MG63 (cell line): ENCODE measurements around the gene POLR2I. TPM values are rescaled to one million over a fixed set of nuclear protein-coding genes. Genes with fewer than 3 reads are reported as not detected.

Experiments
- DNase-seq: peaks from one replicate; pipeline ENCODE4 v3.0.0-alpha.2; 2020
- H3K27me3 ChIP-seq: fragments of 250-450 bp; sonication (Bioruptor Pico); 2 replicates; pipeline ENCODE4 v1.5.1; 2020; ENCODE audit warnings: mild to moderate bottlenecking, moderate library complexity
- H3K36me3 ChIP-seq: fragments of 250-450 bp; sonication (Bioruptor Pico); 2 replicates; pipeline ENCODE4 v1.5.1; 2020; ENCODE audit warnings: mild to moderate bottlenecking, moderate library complexity
- H3K4me3 ChIP-seq: fragments of 250-450 bp; sonication (Bioruptor Pico); 2 replicates; pipeline ENCODE4 v1.5.1; 2020; ENCODE audit warnings: mild to moderate bottlenecking, moderate library complexity
- H3K9me3 ChIP-seq: fragments of 250-450 bp; sonication (Bioruptor Pico); 2 replicates; pipeline ENCODE4 v1.5.1; 2020; ENCODE audit warnings: mild to moderate bottlenecking, moderate library complexity
- total RNA-seq: library from RNA; depleted of rRNA; stranded (reverse); fragments of >200 nt; shearing (Covaris generic); gene quantifications from 2 replicates; pipeline ENCODE4 v1.2.3, GENCODE V29; 2014; ENCODE audit warnings: low replicate concordance

The POLR2I gene
- total RNA-seq, 1 experiment from 2014 or later: 94.2 TPM

DNA sequence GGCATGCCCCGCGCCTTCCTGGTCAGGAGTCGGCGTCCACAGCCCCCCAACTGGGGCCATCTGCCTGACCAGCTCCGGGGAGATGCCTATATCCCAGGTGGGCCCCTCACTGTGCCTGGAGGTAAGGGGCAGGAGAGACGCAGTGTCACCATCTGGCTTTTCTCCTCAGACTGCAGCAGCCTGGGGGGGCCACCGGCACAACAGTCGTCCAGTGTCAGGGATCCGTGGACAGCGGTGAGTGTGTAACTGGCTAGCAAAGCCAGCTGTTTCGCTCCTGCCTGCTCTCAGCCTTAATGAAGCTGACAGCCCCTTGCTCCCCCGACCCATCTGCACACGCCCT lies 3.5 kb downstream of the POLR2I start:
- Histone ChIP-seq H3K27me3 (no peaks in the 10 kb centered on the region), H3K4me3 (no peak overlapping the region), H3K9me3 (no peaks in the 10 kb centered on the region), H3K36me3 (peaks cover 27% of the 10 kb centered on the region)
- DNase-seq: no peak

DNA sequence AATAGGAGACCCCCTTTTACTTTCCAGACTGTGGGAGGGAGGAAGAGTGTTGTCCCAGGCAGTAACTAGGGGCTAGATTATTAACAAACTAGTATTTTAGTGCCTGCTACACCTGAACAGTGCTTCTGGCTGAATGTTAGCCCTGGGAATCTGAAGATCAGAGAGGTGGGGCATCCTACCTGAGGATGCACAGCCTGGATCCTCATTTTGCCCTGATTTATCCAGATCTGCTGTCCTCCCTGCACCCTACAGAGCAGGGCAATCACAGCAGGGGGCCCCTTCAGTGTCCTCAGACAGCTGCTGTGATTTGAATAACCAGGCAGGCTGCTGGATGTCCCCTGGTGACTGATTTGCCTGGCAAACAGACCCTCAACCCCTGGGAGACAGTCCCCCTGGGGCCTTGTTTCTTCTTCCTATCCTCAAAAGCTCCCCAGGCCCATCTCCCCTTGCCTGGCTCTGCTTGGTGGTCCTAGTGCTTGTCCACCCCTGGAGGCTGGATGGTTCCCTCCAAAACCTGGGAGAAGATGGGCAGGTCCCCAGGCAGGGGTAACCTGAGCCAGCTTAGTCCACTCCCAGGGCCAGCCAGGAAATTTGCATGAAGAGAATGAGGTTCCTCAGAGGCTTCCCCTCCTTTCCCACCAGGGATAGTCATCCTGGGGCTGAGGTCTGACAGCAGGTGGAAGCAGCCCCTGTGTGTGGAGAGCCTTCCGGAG lies 4.0 kb downstream of the POLR2I start, which contains the start of gene OVOL3:
Gene OVOL3 (plus strand): TSS at position 657 of the 713 bp plus-strand sequence. CDS start 60 bp downstream, outside the sequence.
- DNase-seq: no peak
- Histone ChIP-seq H3K27me3 (no peaks in the 10 kb centered on the region), H3K36me3 (peaks cover 28% of the 10 kb centered on the region), H3K9me3 (no peaks in the 10 kb centered on the region), H3K4me3 (no peak within 1 kb of the TSS)

DNA sequence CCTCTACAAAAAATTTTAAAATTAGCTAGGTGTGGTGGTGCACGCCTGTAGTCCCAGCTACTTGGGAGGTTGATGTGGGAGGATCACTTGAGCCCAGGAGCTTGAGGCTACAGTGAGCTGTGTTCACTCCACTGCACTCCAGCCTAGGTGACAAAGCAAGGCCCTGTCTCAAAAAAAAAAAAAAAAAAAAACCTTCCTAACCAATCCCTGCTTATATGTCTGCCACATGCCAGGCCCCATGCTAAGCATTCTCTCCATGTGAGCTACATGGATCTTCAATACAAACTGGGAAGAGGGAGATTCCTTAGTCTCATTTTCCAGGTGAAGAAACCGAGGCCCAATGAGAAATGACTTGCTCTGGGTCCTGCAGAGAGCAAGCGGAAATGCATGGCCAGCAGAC lies 6.0 kb downstream of the POLR2I start:
- Histone ChIP-seq H3K36me3 (peaks cover 45% of the 10 kb centered on the region), H3K9me3 (no peaks in the 10 kb centered on the region), H3K4me3 (no peak overlapping the region), H3K27me3 (no peaks in the 10 kb centered on the region)
- DNase-seq: no peak

DNA sequence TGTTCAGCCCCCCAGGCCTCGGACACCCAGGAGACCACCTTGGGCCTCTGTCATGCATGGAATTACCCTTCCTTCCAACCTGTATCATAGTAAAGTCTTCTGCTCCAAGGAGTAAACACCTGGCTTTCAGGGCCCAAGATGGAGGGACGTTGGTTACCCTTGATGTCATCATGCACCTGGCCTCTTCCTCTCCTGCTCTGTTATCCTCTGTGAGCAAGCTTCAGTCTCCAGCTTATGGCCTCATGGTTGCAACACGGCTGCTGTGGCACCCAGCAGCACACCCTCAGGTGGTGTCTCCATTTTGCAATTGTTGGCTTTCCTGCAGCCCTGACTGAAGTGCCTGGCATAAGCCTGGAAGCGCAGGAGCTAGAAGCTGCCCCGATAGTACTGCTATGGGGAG lies 7.7 kb downstream of the POLR2I start:
- DNase-seq: no peak
- H3K4me3 ChIP-seq: no peak overlapping the region
- H3K9me3 ChIP-seq: no peaks in the 10 kb centered on the region
- peaks cover 45% of the 10 kb centered on the region for H3K36me3 ChIP-seq
- no peaks in the 10 kb centered on the region for H3K27me3 ChIP-seq

DNA sequence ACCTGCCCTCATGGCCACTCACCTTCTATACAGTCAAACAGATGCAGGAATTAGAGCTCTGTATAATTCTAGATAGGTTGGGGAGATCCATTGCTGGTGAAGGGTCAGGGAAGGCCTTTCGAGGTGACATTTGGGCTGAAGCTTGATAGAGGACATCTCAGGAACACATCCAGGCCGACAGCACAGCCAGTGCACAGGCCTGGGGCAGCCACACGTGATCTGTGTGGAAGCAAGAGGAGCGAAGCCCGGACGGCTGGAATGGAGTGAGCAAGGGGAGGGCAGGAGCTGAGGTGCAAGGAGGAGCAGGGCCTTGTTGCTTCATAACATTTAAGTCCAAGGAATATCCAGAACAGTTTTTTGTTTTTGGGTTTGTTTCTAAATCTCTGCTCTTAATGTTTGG lies 8.2 kb downstream of the POLR2I start:
- peaks cover 48% of the 10 kb centered on the region for H3K36me3 ChIP-seq
- no peak for DNase-seq
- no peak overlapping the region for H3K4me3 ChIP-seq
- H3K9me3 ChIP-seq: no peaks in the 10 kb centered on the region
- no peaks in the 10 kb centered on the region for H3K27me3 ChIP-seq

DNA sequence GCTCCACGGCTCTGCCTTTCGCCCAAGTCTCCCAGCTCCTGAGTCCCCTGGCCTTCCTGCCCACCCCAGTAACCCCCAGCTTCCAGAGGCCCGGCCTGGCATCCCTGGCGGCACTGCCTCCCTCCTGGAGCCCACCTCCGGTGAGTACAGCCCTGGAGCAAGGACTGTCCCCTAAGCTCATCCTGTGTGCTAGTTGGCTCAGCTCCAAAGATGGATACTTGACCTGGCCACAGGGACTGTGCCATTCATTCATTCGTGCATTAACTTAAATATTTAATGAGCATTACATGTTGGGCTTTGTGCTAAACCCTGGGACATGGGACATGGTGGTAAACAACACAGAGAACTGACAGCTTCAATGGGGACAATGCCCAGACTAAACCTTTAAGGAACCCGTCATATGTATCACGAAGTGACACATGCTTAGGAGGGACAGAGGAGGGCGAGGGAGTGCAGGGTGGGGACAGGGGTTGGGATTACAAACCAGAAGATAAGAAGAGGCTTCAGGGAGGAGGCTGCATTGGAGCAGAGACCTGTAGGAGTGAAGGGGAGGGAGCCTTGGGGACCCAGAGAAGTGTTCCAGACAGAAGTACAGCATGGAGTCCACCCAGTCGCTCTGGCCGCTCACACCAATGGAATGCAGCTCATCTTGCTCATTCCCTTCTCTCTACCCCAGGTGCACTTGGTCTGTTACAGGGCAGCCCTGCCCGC lies 10.7 kb downstream of the POLR2I start:
- DNase-seq: no peak
- peaks cover 59% of the 10 kb centered on the region for H3K36me3 ChIP-seq
- no peaks in the 10 kb centered on the region for H3K27me3 ChIP-seq
- no peaks in the 10 kb centered on the region for H3K9me3 ChIP-seq
- H3K4me3 ChIP-seq: no peak overlapping the region

DNA sequence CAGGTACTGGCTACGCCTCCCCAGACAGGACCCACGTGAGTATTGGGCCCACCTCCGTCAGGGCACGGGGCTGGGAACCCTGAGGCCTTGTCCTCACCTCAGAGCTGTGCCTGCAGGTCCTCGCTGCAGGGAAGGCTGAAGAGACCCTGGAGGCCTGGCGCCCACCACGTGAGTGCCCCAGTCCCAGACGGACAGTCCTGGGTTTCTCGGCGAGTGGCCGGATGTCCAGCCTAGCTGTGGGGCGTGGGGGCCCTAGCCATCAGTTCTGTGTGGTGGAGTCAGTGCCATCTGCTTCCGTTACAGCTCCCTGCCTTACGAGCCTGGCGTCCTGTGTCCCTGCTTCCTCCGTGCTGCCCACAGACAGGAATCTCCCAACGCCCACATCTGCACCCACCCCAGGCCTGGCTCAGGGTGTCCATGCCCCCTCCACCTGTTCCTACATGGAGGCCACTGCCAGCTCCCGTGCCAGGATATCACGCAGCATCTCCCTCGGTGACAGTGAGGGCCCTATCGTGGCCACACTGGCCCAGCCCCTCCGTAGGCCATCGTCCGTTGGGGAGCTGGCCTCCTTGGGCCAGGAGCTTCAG lies 11.5 kb downstream of the POLR2I start:
- no peaks in the 10 kb centered on the region for H3K9me3 ChIP-seq
- H3K36me3 ChIP-seq: peaks cover 57% of the 10 kb centered on the region
- H3K27me3 ChIP-seq: no peaks in the 10 kb centered on the region
- no peak for DNase-seq
- H3K4me3 ChIP-seq: no peak overlapping the region

DNA sequence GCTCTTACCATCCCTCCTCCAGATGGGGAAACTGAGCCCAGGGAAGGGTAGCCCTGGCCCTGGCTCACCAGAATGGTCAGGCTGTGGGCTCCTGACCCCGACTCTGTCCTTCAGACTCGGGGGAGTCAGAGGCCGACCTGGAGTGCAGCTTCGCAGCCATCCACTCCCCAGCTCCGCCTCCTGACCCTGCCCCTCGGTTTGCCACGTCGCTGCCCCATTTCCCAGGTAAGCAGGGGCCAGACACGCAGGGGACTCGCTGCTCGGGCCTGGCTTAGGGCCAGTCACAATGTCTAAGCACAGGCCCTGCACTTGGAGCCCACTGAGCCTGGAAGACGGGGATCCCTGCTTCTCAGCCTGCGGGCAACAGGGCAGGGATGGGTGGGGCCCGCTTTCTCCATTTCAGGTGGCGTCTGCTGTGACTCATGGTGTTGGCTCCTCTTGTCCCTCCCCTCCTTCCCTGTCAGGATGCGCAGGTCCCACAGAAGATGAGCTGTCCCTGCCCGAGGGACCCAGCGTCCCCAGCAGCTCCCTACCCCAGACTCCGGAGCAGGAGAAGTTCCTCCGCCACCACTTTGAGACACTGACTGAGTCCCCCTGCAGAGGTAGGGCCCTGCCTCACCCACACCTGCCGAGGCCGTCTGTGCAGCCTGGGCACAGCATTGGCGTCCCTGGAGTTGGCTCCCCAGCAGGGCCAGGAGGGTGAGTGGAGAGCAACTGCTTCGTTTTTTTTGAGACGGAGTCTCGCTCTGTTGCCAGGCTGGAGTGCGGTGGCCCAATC lies 12.9 kb downstream of the POLR2I start:
- Histone ChIP-seq H3K27me3 (no peaks in the 10 kb centered on the region), H3K4me3 (no peak overlapping the region), H3K9me3 (no peaks in the 10 kb centered on the region), H3K36me3 (peaks cover 61% of the 10 kb centered on the region)
- DNase-seq: no peak

DNA sequence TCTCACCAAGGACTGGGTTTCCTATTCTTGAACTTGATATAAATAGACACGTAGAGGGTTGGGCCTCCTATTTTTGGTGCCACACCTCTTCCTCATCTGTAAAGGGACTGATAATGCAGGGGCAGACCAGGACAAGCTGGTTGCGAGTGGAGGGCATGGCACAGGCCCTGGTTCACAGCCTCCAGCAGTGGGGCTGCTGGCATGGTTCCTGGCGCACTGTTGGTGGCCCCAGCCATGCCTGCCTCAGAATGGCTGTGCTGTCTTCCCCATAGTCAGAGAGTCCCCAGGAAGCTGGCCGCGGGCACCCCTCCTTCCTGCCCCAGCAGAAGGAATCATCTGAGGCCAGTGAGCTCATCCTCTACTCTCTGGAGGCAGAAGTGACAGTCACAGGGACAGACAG lies 14.2 kb downstream of the POLR2I start:
- Histone ChIP-seq H3K36me3 (peaks cover 64% of the 10 kb centered on the region), H3K4me3 (no peak overlapping the region), H3K9me3 (no peaks in the 10 kb centered on the region), H3K27me3 (no peaks in the 10 kb centered on the region)
- DNase-seq: no peak

DNA sequence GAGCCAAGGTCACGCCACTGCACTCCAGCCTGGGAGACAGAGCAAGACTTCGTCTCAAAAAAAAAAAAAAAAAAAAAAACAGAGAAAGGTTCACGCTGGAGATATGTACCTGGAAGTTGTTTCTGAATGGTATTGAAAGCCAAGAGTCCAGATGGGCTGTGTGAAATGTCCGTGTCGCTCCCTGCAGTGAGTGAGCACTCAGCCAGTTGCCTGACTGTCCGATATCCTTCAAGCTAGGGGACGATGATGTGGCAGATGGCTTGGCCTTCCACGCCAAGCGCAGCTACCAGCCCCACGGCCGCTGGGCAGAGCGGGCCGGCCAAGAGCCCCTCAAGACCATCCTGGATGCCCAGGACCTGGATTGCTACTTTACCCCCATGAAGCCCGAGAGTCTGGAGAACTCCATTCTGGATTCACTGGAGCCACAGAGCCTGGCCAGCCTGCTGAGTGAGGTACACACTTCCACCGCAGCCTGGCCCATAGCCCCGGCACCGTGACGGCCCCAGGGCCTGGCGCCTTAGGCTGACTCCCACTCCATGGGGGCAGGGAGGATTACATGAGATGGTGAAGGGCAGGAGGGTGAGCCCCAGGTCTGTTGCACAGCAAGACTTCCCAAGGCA lies 15.4 kb downstream of the POLR2I start:
- no peak overlapping the region for H3K4me3 ChIP-seq
- no peaks in the 10 kb centered on the region for H3K9me3 ChIP-seq
- peaks cover 59% of the 10 kb centered on the region for H3K36me3 ChIP-seq

DNA sequence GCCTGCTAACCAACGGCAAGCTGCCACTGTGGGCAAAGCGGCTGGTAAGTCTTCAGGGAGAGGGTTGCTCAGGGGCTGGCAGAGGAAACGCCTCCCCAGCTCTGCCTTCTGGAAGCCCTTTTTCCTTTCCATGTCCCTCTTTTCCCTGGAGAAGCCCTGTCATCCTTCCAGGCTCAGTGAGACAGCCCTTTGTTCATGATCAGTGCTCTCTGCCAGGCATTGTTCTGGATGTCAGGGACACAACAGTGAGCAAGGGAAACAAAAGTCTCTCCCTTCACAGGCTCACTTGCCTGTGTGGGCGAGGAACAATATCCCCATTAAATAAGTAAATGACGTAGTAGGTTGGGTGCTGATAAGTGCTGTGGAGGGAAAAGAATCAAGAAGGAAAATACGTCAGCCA lies 17.6 kb downstream of the POLR2I start:
- no peak for DNase-seq
- Histone ChIP-seq H3K36me3 (peaks cover 50% of the 10 kb centered on the region), H3K4me3 (no peak overlapping the region), H3K27me3 (no peaks in the 10 kb centered on the region), H3K9me3 (no peaks in the 10 kb centered on the region)

More for the DNA sequence above, 15.4 kb downstream of the POLR2I start:
- no peak for DNase-seq
- H3K27me3 ChIP-seq: no peaks in the 10 kb centered on the region

DNA sequence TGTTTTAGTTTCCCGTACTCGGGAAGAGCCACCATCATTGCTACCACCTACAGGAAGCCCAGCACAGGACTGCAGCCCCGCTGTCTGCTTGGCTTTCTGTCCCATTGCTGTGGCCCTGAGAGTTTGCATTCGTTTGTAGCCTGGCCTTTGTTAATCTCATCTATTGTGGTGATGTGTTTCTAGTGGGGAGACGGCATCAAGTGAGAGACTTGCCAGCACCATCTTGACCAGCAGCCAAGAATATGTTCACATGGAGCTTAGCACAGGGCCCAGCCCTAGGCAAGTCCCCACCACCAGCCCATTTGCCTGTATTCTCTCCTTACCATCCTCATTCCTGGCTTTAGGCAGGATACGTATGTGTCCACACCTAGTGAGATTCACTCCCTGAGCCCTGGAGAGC lies 21.0 kb downstream of the POLR2I start:
- H3K36me3 ChIP-seq: peaks cover 50% of the 10 kb centered on the region
- no peak for DNase-seq

DNA sequence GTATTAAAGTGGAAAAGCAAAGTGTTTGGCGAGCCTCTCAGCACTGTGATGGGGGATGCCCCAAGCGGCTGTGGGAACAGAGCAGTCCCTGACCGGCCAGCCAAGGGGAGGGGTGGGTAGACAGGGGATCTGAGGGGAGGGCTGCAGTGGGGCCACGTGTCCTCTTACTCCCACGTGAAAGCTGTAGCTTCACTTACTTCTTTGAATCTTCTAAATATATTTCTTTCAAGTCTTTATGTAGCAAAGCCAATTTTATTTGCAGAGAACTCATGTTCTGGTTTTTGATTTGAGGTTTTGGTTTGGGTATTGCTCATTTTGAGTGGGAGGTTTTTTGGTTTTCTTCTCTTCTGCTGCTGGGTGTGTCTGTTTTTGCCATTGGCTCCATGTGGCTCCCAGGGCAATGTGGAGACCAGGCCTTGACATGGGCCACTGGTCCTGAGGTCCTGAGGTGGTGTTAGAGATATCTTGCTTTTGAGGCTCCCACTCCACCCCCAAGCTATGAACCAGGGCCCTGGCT lies 21.5 kb downstream of the POLR2I start:
- Histone ChIP-seq H3K36me3 (peaks cover 53% of the 10 kb centered on the region), H3K4me3 (no peak overlapping the region), H3K9me3 (no peaks in the 10 kb centered on the region), H3K27me3 (no peaks in the 10 kb centered on the region)
- no peak for DNase-seq

More for the DNA sequence above, 21.0 kb downstream of the POLR2I start:
- Histone ChIP-seq H3K4me3 (no peak overlapping the region), H3K9me3 (no peaks in the 10 kb centered on the region), H3K27me3 (no peaks in the 10 kb centered on the region)

DNA sequence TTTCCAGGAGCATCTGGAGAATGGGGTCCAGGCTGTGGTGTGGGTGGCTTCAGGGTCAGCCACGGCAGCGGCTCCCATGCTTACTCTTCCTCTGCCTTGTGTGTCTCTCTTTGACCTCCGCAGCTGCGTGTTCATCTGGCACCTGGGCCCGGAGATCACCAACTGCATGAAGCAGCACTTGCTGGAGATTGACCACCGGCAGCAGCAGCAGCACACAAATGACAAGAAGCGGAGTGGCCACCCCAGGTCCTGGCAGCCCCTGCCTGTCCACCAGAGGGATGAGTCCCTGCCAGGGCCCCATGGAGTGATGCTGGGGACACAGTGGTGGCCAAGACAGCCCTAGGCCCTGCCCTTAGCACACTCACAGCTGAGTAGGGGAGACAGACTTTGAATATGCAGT lies 22.1 kb downstream of the POLR2I start:
- DNase-seq: no peak
- H3K9me3 ChIP-seq: no peaks in the 10 kb centered on the region
- H3K27me3 ChIP-seq: no peaks in the 10 kb centered on the region
- H3K4me3 ChIP-seq: no peak overlapping the region
- peaks cover 58% of the 10 kb centered on the region for H3K36me3 ChIP-seq

DNA sequence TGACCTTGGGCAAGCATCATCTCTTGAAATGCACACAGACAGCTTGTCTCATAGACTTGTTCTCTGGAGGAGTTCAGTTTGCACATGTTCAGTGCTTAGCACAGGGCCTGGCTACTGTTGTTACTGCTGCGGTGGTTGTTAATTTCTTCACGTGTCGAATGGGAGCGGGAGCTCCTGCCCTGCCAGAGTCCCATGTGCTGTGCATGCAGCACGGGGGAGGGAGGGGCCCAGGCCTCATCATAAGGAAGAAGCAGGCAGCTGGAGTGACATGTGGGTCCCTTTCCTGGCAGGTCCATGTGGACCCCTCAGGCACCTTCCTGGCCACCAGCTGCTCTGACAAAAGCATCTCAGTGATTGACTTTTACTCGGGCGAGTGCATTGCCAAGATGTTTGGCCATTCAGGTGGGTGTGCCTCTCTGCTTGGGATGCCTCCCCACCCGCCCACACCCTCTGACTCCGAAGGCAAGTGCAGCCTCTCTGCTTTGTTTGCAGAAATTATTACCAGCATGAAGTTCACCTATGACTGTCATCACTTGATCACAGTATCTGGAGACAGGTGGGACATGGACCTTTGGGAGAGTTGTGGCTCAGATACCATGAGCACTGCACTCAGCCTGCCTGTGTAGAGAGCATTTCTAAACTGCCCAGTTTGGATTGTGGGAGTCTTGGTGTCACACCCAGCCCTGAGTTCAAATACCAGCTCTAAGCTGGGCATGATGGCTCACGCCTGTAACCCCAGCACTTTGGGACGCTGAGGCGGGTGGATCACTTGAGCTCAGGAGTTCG lies 23.6 kb downstream of the POLR2I start:
- H3K4me3 ChIP-seq: no peak overlapping the region
- no peaks in the 10 kb centered on the region for H3K27me3 ChIP-seq
- peaks cover 56% of the 10 kb centered on the region for H3K36me3 ChIP-seq
- DNase-seq: no peak
- no peaks in the 10 kb centered on the region for H3K9me3 ChIP-seq

DNA sequence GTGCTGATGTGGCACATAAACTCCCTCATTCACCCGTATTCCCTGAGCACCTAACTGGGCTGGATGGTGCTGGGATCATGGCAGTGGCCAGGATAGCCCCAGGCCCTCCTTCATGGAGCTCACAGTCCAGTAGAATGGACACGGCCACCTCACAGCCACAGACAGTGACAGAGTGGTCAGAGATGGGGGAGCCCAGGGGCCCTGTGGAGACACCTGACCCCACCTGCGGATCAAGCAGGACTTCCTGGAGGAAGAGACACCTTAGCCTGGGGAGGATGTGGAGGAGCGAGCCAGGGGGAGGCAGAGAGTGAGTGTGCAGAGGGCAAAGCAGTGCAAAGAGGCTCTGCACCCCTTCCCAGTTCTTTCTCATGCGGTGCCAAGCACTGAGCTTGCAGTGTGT lies 24.8 kb downstream of the POLR2I start:
- Histone ChIP-seq H3K9me3 (no peaks in the 10 kb centered on the region), H3K36me3 (peaks cover 51% of the 10 kb centered on the region), H3K4me3 (no peak overlapping the region), H3K27me3 (no peaks in the 10 kb centered on the region)
- DNase-seq: no peak
